Measurements from ENCODE around the gene LINC01488. TPM values are rescaled to one million over a fixed set of nuclear protein-coding genes. Genes with fewer than 3 reads are reported as not detected.

Gene LINC01488
- total RNA-seq, 1 experiment from 2014 or later = not detected

DNA sequence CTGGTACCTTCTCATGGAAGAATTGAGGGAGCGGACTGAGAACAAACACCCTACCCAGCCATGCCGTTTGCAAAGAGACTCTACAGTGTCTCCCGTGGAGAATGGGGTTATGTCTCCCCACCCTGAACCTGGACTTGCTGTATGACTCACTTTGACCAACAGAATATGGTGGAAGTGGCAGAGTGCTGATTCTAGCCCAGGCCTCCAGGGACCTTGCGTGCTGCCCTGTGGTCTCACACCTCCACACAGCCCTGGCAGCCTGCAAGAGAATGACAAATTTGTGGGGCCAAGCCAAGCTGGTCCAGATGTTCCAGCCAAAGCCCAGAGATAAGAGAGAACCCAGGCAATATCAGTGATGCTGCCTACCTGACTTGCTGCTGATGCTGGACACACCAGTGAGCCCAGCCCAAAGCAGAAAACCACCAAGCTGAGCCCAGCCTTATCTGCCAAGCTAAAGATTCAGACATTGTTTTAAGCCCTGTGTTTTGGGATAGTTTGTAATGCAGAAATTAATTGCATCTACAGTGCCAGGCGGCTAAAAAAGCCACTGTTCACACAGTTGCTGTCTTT, 8.1 kb upstream of the LINC01488 start:
- Histone ChIP-seq H3K27ac (ENCODE audit: low read depth, low read length) (no peak overlapping the region), H2AFZ (ENCODE audit: low read depth, low read length, poor library complexity, severe bottlenecking) (no peak overlapping the region), H3K9ac (ENCODE audit: low read length) (no peak overlapping the region), H3K36me3 (ENCODE audit: control insufficient read depth in 1 of 2, insufficient read depth in 2 of 2, low read length in 2 of 2) (no peaks in the 10 kb centered on the region), H3K9me2 (ENCODE audit: insufficient read depth) (no peaks in the 10 kb centered on the region), H3K4me2 (ENCODE audit: low read length) (no peak overlapping the region), H3K4me1 (ENCODE audit: control insufficient read depth in 1 of 2, insufficient read depth in 2 of 2, low read length in 2 of 2) (no peaks in the 10 kb centered on the region), H3K27me3 (ENCODE audit: insufficient read depth, low read length) (no peaks in the 10 kb centered on the region), H3K9me3 (ENCODE audit: control insufficient read depth in 1 of 2, insufficient read depth in 1 of 2, low read depth in 1 of 2, low read length in 2 of 2) (no peaks in the 10 kb centered on the region), H3K4me3 (replicated peaks in 1 of 2; ENCODE audit: low read depth in 1 of 2, low read length in 2 of 2) (no peak overlapping the region), H4K20me1 (ENCODE audit: insufficient read depth) (no peaks in the 10 kb centered on the region), H3K79me2 (ENCODE audit: insufficient read depth, low read length) (no peaks in the 10 kb centered on the region)
- BruUV-seq (replicated peaks) = no TSS peak
- RAD21 ChIA-PET (ENCODE audit: low non-redundant PET in 1 of 2, low total read pairs in 2 of 2, uncharacterized antibody in 2 of 2, unreplicated experiment in 2 of 2) = no interaction called here
- DNase-seq (ENCODE audit: low read depth, low spot score) (no peak), ATAC-seq (no peak)
- TF ChIP-seq ZNF274 (IDR thresholded peaks at IDR 0.05; ENCODE audit: low read depth, low read length) = no peak
- TF ChIP-seq EZH2 (IDR thresholded peaks at IDR 0.05) = no peak
- no peak for TF ChIP-seq SIN3A (IDR thresholded peaks at IDR 0.05; ENCODE audit: low read depth)
- TF ChIP-seq CBX3 (IDR thresholded peaks at IDR 0.05; ENCODE audit: low read depth) = no peak
- TF ChIP-seq JUND (IDR thresholded peaks at IDR 0.05) = no peak
- TF ChIP-seq YY1 (IDR thresholded peaks at IDR 0.05; ENCODE audit: extremely low read depth, insufficient replicate concordance, low read depth, low read length) = no peak
- TF ChIP-seq EGR1 (IDR thresholded peaks at IDR 0.05; ENCODE audit: low read depth) = no peak
- TF ChIP-seq, protein P1, sequence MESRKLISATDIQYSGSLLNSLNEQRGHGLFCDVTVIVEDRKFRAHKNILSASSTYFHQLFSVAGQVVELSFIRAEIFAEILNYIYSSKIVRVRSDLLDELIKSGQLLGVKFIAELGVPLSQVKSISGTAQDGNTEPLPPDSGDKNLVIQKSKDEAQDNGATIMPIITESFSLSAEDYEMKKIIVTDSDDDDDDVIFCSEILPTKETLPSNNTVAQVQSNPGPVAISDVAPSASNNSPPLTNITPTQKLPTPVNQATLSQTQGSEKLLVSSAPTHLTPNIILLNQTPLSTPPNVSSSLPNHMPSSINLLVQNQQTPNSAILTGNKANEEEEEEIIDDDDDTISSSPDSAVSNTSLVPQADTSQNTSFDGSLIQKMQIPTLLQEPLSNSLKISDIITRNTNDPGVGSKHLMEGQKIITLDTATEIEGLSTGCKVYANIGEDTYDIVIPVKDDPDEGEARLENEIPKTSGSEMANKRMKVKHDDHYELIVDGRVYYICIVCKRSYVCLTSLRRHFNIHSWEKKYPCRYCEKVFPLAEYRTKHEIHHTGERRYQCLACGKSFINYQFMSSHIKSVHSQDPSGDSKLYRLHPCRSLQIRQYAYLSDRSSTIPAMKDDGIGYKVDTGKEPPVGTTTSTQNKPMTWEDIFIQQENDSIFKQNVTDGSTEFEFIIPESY (IDR thresholded peaks at IDR 0.05; ENCODE audit: extremely low read depth, insufficient replicate concordance, low read length) = no peak
- TF ChIP-seq ZFX (IDR thresholded peaks at IDR 0.05) = no peak
- TF ChIP-seq TCF7L2 (IDR thresholded peaks at IDR 0.05; ENCODE audit: borderline replicate concordance, extremely low read depth, insufficient read depth, insufficient read length) = no peak
- TF ChIP-seq ELF1 (IDR thresholded peaks at IDR 0.05; ENCODE audit: borderline replicate concordance, low read depth) = no peak
- no peak for TF ChIP-seq EZH2phosphoT487 (IDR thresholded peaks at IDR 0.05; ENCODE audit: borderline replicate concordance)
- no peak for TF ChIP-seq MAX (IDR thresholded peaks at IDR 0.05)
- TF ChIP-seq POLR2AphosphoS5 (IDR thresholded peaks at IDR 0.05; ENCODE audit: low read depth, low read length) = no peak
- POLR2A ChIA-PET = no interaction called here
- intact Hi-C loops (cut with micrococcal nuclease) = no loop called here
- CTCF ChIA-PET = no interaction called here
